NCI-H2171 treated with DMSO at 0.1 percent for 48 hours (cell line): ENCODE results near the gene IGFL1.
"Not testable (repeated sequence)": the region's sequence is repeated elsewhere in the genome, so short reads cannot be mapped to it uniquely, and the experiment has no call there.

Source experiments
- DNase-seq: peaks from one replicate; lab custom pipeline; 2025; lab: John Stamatoyannopoulos, UW

Gene IGFL1

DNA sequence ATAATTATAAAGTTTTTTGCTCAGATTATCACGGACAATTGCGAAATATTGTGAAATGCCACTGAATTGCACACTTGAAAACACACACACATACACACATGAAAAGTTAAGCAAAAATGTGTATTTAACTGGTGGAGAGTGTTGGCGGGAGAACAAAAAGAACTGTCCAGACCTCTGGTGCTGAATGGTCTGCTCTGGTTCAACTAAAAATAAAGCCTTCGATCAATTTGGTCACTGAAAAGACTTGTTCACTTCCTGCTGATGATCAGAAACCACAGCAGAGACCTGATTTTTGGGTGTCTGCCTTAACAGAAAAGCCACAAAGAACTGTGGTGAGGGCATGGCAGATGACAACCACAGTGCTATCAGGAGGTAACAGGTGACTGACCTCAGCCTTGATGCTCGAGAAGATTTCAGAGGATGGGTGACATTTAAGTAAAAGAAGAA is 4.0 kb upstream of the IGFL1 start:
- no peak for DNase-seq

DNA sequence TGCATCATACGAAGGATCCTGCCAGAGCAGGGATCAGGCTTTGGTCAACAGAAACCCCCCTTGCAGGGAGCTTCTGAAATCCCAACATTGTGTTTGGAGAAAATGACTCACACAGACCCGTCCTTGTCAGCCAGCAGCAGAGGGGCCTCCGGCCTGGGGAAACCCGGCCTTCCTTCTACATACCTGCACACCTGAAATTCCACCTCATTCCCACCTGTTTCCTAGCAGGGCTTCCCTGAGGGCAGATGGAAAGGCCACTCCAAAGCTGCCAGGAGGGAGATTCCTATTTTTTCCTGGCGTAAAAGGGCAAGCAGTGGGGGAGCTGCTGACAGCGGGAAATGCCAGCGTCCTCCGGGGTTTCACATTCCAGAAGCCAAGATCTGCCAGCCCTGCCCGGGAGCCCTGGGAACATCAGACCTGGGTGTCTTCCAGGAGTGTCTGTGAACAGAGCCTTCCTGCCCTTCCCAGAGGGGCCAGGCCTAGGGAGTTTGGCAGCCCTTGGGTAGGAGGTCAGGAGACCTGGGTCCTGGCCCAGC is 3.0 kb upstream of the IGFL1 start:
- no peak for DNase-seq

DNA sequence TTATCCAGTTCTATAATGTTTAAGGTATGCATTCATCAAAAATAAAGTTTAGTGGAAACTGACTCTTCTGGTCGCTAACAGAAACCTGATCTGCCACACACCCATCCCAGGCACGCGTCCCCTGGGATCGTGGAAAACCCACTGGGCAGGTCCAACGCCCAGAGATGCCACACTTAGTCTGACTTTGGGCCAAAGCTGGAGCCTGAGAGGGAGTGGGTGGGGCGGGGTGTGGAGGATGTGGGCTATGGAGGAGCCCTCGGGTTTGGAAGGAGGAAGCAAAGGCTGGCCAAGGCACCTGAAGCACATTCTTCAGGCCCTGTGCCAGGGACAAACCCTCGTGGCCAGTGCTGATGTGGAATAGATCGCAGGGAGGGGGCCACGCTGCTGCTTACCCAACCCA is 2.5 kb downstream of the IGFL1 start:
- DNase-seq, result no peak

DNA sequence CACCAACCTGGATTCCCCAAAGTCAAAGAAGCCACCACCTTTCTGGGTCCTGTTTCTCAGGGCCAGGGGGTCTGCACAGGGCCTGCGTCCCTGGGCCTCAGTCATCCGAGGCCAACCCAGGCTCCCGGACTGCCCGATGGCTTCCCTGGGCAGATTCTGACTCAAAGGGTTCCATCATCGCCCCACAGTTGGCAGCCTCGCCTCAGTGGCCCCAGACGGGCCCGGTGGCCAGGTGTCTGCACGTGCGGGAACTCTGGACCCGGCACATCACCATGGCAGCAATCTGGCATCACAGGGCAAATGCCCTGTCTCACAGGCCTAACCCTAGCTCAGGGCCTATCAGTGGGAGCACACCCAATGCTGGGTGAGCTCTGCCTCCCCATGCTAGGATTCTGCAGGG is 2.9 kb downstream of the IGFL1 start:
- DNase-seq, result no peak

DNA sequence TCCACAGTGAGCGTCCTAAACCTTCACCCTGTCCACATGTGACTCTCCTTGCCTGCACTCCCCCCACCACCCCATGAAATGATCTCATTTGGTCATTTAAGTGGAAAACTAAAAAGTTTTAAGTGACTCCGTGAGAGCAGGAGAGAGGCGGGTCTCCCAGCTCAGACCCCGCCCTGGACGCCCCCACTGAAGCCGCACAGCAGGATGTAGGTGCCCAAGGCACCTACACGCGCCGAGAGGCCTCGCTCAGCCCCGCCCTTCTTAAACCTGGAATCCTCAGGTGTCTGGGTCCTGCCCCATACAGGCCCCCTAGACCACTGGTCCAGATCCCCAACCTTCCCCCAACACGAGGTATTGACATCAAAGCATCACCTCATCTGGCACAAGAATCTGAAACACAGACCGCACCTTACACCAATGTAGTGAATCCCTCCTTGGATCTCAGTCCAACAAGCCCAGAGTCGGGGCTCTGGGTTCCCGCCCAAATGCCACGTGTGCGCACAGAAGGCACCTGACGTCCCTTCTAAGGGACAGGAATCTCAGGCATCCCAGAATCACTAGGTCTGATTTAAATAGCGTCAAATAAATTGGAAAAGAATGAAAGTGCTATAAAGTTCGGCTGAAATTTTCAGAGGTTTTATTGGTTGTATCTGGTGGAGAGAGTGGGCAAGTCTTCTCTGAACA is 3.5 kb downstream of the IGFL1 start:
- no peak for DNase-seq

DNA sequence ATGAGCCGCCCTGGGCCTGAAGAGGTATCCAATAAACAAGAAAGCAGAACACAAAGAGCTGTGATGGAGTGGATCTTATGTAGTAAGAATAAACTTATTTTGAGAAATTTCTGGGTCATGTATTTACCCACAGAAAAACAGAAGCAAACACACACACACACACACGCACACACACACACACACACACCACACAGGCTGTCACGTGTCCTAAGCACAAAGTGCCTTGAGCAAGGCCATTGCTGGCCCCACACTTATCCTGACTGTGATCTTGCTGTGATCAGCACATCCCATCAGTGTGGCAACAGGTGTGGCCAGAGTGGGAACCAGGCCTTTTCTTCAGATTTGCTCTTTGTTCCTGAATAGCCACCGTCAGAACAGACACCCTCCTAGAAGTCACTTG is 4.3 kb downstream of the IGFL1 start:
- DNase-seq, result not testable (repeated sequence)

DNA sequence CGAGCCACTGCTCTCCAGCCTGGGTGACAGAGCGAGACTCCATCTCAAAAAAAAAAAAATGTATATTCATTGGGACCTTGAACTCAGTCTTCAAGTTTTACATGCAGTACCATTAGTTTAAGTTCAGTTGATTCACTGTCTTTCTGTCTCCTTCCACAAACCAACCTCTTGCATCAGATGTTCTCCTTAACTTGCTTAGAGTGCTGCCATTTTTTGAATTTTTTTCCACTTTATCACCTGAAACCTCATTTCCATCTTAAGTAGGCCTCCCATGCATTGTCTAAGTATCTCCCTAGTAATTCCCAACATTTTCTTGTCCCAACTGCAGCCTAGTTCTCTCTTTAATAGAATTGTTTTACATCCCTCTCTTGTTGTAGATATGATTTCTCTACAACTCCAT is 8.6 kb downstream of the IGFL1 start:
- not testable (repeated sequence) for DNase-seq

DNA sequence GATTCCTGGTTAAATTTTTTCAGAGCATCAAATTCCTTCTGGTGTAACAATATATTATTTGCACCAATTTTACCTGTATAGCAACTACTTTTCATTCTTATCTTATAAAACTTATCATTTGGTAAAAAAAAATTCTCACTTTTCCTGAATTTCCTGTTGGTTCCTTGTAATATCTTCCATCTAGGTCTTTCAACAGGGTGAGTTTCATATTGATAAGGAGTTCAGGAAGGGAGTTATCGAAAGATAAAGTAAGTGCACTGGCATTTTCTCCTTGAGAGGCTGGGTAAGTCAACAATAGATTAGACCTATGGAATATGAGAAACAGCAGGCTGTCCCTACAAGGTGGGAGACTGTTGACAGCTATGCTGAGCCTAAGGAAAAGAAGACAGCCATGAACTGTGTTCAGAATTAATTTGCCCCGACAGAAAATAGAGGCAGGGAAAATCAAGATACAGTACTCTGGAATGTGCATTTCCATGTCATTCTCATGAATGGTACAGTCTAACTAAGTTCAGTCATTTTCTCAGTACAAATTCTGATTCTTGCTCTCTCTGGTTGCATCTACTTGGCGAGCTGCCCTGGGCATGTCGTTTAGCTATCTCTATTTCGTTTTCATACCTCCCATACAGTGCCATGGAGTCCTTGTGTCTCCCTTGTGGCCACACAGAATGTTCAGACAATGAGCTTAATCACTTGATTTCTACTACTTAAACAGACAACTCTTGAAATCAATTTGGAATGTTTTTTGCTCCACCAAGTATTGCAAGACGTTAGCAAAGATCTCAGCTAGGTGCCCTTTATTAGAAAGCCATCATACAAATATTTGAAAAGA is 9.9 kb downstream of the IGFL1 start:
- no peak for DNase-seq

DNA sequence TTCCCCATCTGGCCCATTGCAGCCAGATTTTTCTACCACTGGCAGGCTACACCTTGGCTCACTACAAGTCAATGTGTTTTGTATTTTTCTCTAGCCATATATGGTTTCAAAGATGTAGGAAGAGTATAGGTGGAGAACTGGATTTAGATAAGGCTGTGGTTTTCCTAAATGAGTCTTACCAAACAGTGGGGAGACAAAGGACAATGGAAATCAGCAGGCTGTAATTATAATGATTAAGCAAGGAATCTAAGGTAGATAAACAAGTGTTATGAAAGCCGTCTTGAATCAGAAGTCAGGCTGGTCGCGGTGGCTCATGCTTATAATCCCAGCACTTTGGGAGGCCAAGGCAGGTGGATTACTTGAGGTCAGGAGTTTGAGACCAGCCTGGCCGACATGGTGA is 11.2 kb downstream of the IGFL1 start:
- DNase-seq, result no peak

DNA sequence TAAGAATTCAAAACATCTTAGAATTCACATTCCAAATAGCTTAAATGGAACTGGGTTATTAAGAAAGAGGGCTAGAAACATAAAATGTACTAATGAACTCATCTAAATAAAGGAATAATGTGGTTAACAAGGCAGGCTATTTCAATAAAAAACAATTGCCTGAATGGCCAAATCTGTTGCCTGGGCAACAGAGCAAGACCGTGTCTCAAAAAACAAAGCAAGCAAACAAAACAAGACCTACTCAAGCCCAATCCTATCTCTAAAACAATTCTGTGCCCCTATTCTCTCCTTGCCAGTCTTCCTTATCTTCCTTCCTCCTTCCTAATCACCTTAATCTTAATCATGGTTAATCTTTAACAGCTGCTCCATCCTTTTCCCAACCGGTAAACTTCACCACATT is 12.1 kb downstream of the IGFL1 start:
- DNase-seq, result no peak

DNA sequence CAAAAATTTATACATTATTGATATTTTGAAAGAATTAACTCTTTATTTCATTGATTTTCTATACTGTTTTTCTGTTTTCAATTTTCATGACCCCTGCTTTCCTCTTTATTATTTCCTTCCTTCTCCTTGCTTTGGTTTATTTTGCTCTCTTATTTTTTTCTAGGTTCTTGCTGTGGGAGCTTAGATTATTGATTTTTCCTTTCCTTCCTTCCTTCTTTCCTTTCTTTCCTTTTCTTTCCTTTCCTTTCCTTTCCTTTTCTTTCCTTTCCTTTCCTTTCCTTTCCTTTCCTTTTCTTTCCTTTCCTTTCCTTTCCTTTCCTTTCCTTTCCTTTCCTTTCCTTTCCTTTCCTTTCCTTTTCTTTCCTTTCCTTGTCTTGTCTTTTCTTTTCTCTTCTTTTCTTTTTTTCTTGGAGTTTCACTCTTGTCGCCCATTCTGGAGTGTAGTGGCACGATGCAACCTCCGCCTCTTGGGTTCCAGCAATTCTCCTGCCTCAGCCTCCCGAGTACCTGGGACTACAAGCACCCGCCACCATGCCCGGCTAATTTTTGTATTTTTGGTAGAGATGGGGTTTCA is 13.6 kb downstream of the IGFL1 start:
- not testable (repeated sequence) for DNase-seq

DNA sequence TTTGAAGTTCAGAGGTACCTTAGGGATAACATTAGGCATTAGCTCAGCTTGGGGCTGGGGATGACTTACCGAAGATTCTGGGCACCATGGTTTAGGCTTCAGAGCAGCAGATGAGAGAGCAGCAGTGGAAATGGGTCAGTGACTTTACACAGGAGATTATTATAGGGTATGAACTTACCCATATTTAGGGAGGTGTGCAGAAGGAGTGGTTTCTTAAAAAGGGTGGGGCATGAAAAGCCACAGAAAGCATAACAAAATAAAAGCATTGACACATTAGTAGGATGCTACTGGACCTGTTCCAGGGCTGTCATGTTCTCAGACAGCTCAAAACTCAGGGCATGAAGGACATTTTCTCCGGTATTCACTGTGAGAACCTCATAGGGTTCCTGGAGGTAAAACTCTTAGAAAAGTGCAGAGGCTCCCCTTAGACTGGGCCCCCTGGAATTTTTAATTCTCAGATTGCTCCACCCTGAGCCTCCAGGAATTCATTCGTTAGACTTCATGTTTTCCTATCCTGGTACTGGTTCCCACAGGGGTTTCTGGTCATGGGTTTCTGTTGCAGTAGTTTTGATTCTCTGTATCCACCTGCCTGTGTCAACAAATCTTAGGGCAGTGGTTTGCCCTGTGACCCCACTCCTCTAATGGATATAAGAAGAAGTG is 20.7 kb downstream of the IGFL1 start:
- DNase-seq, result no peak

DNA sequence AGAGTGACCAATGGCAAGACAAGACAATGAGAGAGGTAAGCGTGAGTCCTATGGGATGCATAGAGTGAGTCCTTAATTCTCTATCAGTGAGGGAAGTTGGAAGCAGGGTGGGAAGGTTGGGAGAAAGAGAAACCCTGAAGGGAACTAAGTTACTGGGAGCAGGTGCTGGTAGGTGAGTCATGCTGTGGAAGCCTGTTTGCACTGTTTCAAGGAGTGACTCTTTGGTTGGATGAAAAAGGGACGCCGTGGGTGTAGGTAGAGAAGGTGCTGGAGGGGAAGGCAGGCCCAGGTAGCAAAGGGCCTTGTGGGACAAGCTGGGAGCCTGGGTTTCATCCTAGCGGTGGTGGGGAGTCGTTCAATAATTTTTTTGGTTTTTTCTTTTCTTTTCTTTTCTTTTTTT is 21.9 kb downstream of the IGFL1 start:
- DNase-seq, result no peak

DNA sequence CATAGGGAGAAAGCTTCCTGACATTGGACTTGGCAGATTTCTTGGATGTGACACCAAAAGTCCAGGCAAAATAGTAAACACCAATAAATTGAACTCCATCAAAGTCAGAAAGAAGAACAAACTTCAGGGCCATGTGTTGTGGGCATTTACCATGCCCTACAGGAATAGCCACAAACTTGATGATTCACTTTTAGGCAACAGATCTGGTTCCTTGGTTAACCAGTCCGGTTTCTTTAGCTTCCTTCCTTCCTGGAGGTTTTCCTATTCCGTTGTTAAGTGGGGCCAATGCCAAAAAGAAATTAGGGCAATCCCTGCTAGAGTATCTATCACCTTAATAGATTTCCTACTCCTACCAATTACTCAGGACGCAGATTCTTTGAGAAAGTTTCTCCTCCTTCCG is 25.2 kb downstream of the IGFL1 start:
- no peak for DNase-seq

DNA sequence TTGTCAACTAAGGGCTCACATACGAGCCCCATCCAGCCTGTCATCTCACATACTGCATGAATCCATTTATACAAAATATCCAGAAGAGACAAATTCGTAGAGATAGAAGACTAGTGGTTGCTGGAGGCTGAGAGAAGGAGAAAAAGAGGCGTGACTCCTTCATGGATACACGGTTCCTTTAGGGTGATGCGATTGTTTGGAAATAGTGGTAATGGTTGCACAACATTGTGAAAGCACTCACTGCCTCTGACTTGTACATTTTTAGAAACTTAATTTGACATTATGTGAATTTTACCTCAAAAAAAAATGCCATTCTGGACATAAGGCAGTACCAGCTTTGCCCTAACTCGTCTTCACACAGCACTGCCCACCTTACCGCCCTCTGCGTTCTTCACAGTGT is 27.3 kb downstream of the IGFL1 start:
- DNase-seq, result no peak

DNA sequence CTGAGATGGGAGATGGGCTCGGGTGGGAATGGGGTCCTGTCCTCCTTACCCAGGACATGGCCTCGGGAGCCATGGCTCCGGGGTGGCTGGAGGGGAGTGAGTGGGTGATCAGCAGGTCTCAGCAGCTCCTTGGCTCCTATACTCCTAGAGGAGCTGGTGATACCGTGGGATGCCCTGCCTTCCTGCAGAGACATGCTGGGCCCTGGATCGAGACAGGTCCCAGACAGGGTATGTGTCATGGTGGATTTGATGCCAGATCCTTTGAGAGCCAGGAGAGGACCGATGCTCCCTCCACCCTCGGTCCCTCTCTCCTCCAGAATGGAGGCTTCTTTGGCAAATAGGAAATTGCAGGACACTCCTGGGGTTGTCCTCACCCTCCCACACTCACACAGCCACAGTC is 32.0 kb downstream of the IGFL1 start:
- DNase-seq, result not testable (repeated sequence)

DNA sequence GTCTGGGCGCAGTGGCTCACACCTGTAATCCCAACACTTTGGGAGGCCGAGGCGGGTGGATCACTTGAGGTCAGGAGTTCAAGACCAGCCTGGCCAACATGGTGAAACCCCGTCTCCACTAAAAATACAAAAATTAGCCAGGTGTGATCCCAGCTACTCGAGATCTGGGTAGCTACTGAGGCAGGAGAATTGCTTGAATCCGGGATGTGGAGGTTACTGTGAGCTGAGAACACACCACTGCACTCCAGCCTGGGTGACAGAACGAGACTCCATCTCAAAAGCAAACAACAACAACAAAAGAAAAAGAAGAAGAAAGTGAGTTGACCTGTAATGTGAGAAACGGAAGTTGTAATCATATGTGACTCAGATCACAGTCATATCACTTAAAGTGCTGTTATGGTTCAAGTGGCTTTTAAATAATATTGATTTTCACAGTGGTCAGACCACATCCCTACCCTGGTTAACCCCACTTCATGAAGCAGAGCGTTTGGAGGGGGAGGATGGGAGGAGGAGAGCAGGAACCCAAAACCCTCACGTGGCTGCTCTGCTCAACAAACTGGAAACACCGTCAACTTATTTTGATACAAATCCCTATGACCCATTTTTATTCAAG is 33.2 kb downstream of the IGFL1 start:
- not testable (repeated sequence) for DNase-seq

DNA sequence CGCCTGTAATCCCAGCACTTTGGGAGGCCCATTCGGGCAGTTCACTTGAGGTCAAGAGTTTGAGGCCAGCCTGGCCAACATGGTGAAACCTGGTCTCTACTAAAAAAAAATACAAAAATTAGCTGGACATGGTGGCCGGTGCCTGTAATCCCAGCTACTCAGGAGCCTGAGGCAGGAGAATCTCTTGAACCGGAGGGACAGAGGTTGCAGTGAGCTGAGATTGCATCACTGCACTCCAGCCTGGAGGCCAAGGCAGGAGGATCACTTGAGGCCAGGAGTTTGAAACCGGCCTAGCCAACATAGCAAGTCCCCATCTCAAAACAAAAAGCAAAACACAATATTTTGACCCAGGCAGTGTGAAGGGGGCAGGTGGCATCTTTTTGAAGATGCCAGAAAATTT is 35.3 kb downstream of the IGFL1 start:
- not testable (repeated sequence) for DNase-seq

DNA sequence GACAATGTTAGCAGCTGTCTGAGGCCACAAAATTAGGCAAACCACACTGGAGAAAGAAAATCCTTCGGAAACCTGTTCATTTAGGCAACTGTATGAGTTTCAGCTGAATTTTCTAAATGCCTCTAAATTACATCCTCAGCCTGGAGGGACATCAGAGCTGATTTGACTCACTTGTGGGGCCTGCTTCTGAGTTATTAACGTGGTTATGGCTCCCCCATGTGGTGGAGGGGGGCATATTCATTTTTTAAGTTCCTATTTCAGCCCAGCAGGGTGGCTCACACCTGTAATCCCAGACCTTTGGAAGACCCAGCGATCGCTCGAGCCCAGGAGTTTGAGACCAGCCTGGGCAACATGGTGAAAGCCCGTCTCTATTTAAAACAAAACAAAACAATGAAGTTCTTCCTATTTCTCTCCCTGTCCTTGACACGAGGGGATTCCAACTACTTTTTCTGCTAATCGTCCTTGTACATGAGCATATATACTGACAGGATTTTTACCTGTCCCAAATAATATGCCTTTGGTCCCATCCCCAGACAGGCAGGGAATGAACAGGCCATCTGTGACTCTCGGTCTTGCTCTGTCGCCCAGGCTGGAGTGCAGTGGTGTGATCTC is 35.8 kb downstream of the IGFL1 start:
- DNase-seq, result peak; percentile 76

DNA sequence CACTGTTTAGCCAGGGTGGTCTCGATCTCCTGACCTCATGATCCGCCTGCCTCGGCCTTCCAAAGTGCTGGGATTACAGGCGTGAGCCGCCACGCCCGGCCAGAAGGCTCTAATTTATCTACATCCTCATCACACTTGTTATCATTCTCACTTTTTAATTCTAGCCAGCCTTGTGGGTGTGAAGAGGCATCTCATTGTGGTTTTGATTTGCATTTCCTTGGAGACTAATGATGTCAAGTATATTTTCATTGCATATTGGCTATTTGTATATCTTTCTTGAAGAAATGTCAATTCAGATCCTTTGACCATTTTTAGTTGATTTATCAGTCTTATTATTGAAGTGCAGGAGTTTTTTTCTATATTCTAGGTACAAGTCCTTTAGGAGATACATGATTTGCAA is 39.6 kb downstream of the IGFL1 start:
- DNase-seq, result no peak

DNA sequence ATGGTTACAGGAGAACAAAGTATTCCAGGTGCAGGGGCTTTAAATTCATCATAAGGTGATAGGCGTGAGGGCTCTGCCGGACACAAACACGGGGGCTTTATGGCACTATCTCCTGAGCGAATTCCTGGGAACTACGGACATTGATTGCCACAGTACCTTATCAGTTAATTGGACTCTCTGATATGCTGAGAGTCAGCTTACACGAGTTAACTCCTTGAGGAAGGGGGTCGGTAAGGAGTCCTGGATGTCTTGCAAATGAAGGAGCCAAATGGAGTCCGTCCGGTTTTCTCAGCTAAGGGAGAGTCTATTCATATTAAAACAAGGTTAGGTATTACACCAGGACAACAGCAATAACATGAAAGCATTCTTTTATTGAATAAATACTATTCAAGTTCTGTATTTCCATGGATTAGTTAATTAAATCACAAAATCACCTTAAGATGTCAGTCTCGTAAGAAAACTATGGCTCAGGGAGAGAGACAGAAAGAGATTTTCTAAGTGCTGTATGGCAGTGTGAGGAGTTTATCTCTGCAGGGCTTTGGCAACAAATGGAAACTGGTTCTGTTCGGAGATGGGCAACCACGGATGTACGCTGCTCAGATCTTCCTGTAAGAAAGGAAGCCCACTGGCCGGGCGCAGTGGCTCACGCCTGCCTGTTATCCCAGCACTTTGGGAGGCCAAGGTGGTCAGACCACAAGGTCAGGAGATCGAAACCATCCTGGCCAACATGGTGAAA is 41.1 kb downstream of the IGFL1 start:
- DNase-seq, result no peak
